Astrocyte of the spinal cord (primary cell): ENCODE results near the gene NDST3.
"Not testable (repeated sequence)": the region's sequence is repeated elsewhere in the genome, so short reads cannot be mapped to it uniquely, and the experiment has no call there.

Experiments used
- DNase-seq: peaks from one replicate; pipeline ENCODE4 v3.0.0; 2011; ENCODE audit warnings: low read depth, low spot score
- H3K4me3 ChIP-seq: 2 replicates; pipeline ENCODE4 v1.5.1; 2011; ENCODE audit warnings: low read depth, mild to moderate bottlenecking, low read length, moderate library complexity
- CTCF ChIP-seq: IDR thresholded peaks from 2 replicates; pipeline ENCODE4 v1.5.1; 2012; ENCODE audit warnings: low read depth, mild to moderate bottlenecking, low read length, inconsistent platforms
- in situ Hi-C: cut with HindIII; loops from 2 replicates; pipeline ENCODE4 v1.10.0; 2017; ENCODE audit warnings: low sequenced_read_pairs

The NDST3 gene

GRCh38 chr4:118290951-118291350 is 256.7 kb downstream of the NDST3 start:
- in situ Hi-C loops, result no loop called here
- no peak overlapping the region for H3K4me3 ChIP-seq
- DNase-seq, result peak; percentile 7
- no peak for TF ChIP-seq CTCF

- no peak overlapping the region for H3K4me3 ChIP-seq
- TF ChIP-seq CTCF, result no peak
- no peak for DNase-seq
- in situ Hi-C loops, result no loop called here
These were observed 262.4 kb downstream of the NDST3 start for GRCh38 chr4:118296729-118297128.

- H3K4me3 ChIP-seq, DNase-seq, in situ Hi-C loops: not testable (repeated sequence)
These were observed 265.3 kb downstream of the NDST3 start for GRCh38 chr4:118299619-118300018.

- in situ Hi-C loops, result no loop called here
- DNase-seq, result no peak
- TF ChIP-seq CTCF, result no peak
- H3K4me3 ChIP-seq, result no peak overlapping the region
These were observed 273.4 kb downstream of the NDST3 start for GRCh38 chr4:118307643-118308042.
